WERI-Rb-1 (cell line): ENCODE measurements around the gene PRKCE.
A peak's percentile ranks its signal among the peaks of the same experiment; 100 is the strongest.

Experiments
- DNase-seq: peaks from one replicate; pipeline ENCODE4 v3.0.0-alpha.2; 2020
- H3K27ac ChIP-seq: fragments of 250-450 bp; sonication (Bioruptor Pico); 2 replicates; pipeline ENCODE4 v1.5.1; 2020; ENCODE audit warnings: mild to moderate bottlenecking, moderate library complexity
- H3K27me3 ChIP-seq: fragments of 250-450 bp; sonication (Bioruptor Pico); 2 replicates; pipeline ENCODE4 v1.5.1; 2021; ENCODE audit warnings: mild to moderate bottlenecking, low read depth, moderate library complexity; ENCODE audit not compliant: insufficient read depth, severe bottlenecking
- H3K36me3 ChIP-seq: fragments of 250-450 bp; sonication (Bioruptor Pico); 2 replicates; pipeline ENCODE4 v1.5.1; 2020; ENCODE audit warnings: mild to moderate bottlenecking, moderate library complexity
- H3K4me3 ChIP-seq: 2 replicates; pipeline ENCODE4 v1.5.1; 2011; ENCODE audit warnings: low read depth, mild to moderate bottlenecking, control low read depth, low read length
- H3K9me3 ChIP-seq: fragments of 250-450 bp; sonication (Bioruptor Pico); 2 replicates; pipeline ENCODE4 v1.5.1; 2021; ENCODE audit warnings: mild to moderate bottlenecking, moderate library complexity; ENCODE audit not compliant: severe bottlenecking
- TF ChIP-seq, protein P1 (sequence below): IDR thresholded peaks from 2 replicates; pipeline ENCODE4 v1.5.1; 2011; ENCODE audit warnings: low read depth, mild to moderate bottlenecking, control low read depth, inconsistent platforms, low read length

Gene PRKCE

DNA sequence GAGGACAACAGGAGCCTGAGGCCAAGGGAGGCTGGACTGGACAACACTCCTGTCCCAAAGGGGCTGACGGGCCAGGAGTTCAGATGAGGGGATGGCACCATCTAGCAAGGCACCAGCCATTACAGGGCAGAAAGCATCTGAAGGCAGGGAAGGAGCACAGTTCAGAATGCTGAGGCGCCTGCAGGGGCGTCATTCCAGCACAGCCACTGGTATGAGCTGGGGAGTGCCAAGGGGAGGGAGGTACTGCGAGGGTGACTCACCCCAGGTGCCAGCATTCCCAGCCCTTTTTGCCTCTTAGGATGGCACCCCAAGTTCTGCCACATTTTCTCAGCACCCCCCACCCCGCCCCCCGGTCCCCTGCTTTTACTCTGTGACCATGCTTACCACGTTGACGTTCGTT is 515.9 kb downstream of the PRKCE start:
- no peaks in the 10 kb centered on the region for H3K36me3 ChIP-seq
- H3K27me3 ChIP-seq, result no peaks in the 10 kb centered on the region
- H3K27ac ChIP-seq, result no peak overlapping the region
- TF ChIP-seq, protein P1, sequence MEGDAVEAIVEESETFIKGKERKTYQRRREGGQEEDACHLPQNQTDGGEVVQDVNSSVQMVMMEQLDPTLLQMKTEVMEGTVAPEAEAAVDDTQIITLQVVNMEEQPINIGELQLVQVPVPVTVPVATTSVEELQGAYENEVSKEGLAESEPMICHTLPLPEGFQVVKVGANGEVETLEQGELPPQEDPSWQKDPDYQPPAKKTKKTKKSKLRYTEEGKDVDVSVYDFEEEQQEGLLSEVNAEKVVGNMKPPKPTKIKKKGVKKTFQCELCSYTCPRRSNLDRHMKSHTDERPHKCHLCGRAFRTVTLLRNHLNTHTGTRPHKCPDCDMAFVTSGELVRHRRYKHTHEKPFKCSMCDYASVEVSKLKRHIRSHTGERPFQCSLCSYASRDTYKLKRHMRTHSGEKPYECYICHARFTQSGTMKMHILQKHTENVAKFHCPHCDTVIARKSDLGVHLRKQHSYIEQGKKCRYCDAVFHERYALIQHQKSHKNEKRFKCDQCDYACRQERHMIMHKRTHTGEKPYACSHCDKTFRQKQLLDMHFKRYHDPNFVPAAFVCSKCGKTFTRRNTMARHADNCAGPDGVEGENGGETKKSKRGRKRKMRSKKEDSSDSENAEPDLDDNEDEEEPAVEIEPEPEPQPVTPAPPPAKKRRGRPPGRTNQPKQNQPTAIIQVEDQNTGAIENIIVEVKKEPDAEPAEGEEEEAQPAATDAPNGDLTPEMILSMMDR, result no peak
- no peak for DNase-seq
- peaks cover 3% of the 10 kb centered on the region for H3K9me3 ChIP-seq
- no peak overlapping the region for H3K4me3 ChIP-seq

DNA sequence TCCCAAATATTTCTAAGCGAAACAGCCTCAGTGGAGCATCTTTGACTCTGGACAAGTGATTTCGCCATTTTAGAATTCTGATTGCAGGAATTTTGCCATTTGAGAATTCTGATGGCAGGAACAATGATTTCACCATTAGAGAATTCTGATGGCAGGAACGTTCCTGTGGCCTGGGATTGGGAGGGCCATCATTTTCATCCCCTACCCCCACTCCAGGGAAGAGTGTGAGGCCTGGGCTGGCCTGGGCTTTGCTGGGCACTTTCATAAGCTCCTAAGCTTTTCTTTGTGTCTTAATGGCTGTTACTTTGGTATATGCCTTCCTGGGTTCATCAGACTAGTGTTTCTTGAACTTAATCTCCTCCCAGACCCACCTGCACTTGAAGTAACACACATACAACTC is 516.4 kb downstream of the PRKCE start:
- no peak for DNase-seq
- H3K9me3 ChIP-seq, result peaks cover 3% of the 10 kb centered on the region
- no peak overlapping the region for H3K27ac ChIP-seq
- H3K4me3 ChIP-seq, result no peak overlapping the region
- TF ChIP-seq, protein P1, result no peak
- H3K27me3 ChIP-seq, result no peaks in the 10 kb centered on the region
- no peaks in the 10 kb centered on the region for H3K36me3 ChIP-seq

DNA sequence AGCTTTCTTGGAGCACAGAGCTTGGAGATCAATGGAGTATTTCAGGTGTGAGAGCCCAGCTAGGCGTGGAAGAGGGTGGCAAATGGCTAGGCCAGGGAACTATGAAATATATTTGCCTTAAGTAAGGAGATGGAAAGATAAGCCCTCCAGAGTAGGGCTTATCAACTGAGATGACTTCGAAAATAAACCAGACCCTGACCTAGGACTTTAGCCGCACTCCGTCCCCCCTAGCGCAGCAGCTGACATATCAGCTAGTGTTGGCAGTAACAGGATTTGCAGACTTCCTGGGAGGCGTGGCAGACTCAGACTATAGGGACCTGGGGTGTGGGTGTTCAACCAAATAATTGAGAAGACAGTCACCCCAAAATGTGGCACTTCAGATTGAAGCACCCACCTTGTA is 518.0 kb downstream of the PRKCE start:
- DNase-seq, result peak; percentile 33
- no peaks in the 10 kb centered on the region for H3K36me3 ChIP-seq
- H3K4me3 ChIP-seq, result no peak overlapping the region
- TF ChIP-seq, protein P1, result no peak
- no peak overlapping the region for H3K27ac ChIP-seq
- peaks cover 3% of the 10 kb centered on the region for H3K9me3 ChIP-seq
- H3K27me3 ChIP-seq, result no peaks in the 10 kb centered on the region

DNA sequence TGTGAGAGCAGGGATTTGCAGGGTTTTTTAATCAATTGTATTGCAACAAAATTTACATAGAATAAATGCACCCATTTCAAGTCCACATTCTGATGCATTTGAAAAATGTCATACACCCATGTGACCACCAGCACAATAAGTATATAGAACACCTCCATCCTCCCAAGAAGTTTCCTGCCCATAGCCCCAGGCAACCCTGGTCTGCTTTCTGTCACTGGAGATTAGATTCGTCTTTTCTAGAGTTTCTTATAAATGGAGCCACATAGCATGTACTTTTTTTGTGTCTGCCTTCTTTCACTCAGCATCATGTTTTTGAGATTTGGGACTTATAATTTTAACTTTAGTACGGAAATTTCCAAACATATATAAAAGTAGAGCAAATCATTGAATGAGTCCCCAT is 518.6 kb downstream of the PRKCE start:
- no peak for DNase-seq

DNA sequence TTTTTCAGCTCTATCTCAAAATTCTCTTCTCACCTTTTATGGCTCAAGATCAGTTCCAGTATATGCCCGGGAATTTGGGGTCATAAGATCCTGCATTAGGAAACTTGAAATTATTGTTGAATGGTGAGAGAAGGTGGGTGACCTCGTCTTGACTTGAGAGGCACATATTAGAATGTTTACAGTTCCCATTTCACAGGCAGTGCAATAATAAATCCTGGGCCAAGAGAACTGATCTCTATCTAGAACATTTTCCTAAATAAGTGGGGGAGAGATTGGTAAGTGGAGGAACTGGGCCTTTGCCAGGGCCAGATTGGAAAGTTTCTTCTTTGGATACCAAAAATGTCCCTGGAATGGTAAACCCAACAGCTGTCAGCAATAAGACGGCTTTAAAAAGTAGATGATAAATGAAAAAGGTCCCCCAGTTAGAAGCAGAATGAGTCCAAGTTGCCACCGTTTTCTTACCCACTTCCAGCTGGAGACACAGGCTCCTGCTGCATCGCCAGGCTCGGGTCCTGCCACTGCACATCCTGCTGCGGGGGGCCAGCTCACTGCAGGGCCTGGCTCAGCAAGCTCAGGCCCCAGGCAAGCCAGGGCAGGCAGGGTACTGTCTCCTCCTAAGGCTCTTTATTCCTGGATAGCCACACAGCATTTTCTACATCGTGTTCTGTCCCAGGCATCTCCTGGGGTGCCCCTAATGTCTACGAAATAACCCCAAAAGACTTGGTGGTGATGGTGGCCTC is 519.3 kb downstream of the PRKCE start:
- H3K27me3 ChIP-seq, result no peaks in the 10 kb centered on the region
- DNase-seq, result no peak
- H3K36me3 ChIP-seq, result no peaks in the 10 kb centered on the region
- no peak overlapping the region for H3K27ac ChIP-seq
- peaks cover 3% of the 10 kb centered on the region for H3K9me3 ChIP-seq
- TF ChIP-seq, protein P1, result no peak
- no peak overlapping the region for H3K4me3 ChIP-seq

More for the DNA sequence above, 518.6 kb downstream of the PRKCE start:
- TF ChIP-seq, protein P1, result no peak
- Histone ChIP-seq H3K27me3 (no peaks in the 10 kb centered on the region), H3K9me3 (peaks cover 3% of the 10 kb centered on the region), H3K27ac (no peak overlapping the region), H3K4me3 (no peak overlapping the region), H3K36me3 (no peaks in the 10 kb centered on the region)
